IPS-18c (cell line): Measurements from ENCODE around the gene CCDC92.
"Not testable (repeated sequence)": the region's sequence is repeated elsewhere in the genome, so short reads cannot be mapped to it uniquely, and the experiment has no call there.

Source experiments
- H3K4me3 ChIP-seq: 2 replicates; pipeline ENCODE4 v1.7.0; 2013; ENCODE audit warnings: low read depth, mild to moderate bottlenecking, low read length, moderate library complexity; ENCODE audit not compliant: insufficient read depth
- H3K9me3 ChIP-seq: one replicate; pipeline ENCODE4 v1.6.1; 2013; ENCODE audit warnings: mild to moderate bottlenecking, low read length, moderate library complexity; ENCODE audit not compliant: control insufficient read depth, insufficient read depth

The CCDC92 gene

DNA sequence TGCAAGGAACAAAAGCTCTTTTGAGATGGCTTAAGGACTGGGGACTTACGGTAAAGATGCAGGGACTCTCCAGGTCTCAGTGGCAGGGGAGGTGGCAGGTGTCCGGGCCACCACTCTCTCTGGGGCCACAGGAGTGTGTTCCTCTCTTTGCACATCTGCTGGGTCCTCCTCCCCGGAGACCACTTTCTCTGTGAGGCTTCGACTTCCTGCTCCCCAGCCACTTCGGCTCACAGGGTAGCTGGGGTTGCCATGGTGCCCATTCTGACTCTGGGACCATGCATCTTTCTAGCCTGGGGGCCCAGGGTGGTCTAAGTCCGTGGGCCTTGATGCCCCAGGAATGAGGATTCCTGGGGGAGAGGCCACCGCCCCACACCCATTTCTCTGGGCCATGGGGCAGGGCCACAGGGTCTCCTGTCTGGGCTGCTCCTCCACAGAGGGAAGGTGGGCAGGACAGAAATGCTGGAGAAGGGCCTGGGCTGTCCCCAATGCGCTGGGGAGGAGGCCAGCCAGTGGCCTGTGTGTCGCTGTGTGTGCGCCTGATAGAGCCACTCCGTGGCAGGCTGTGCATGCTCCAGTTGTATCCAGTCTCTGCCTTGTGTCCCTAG lies 38.5 kb downstream of the CCDC92 start:
- Histone ChIP-seq H3K9me3 (peaks cover 7% of the 10 kb centered on the region), H3K4me3 (no peak overlapping the region)

DNA sequence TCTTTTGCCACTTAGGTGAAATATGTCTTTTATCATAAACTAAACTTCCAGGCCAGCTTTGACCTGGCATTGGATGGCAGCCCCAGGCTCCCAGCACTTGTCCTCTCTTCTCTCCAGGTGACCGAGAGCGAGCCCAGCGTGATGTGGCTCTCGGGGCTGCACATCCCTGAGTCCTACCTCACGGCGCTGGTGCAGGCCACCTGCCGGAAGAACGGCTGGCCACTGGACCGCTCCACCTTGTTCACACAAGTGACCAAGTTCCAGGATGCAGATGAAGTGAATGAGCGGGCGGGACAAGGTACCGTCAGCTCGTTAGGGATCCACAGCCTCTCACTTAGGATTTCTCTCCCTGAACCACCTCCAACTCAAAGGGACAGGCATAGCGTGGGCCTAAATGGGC lies 39.4 kb downstream of the CCDC92 start:
- Histone ChIP-seq H3K4me3 (no peak overlapping the region), H3K9me3 (peaks cover 8% of the 10 kb centered on the region)

DNA sequence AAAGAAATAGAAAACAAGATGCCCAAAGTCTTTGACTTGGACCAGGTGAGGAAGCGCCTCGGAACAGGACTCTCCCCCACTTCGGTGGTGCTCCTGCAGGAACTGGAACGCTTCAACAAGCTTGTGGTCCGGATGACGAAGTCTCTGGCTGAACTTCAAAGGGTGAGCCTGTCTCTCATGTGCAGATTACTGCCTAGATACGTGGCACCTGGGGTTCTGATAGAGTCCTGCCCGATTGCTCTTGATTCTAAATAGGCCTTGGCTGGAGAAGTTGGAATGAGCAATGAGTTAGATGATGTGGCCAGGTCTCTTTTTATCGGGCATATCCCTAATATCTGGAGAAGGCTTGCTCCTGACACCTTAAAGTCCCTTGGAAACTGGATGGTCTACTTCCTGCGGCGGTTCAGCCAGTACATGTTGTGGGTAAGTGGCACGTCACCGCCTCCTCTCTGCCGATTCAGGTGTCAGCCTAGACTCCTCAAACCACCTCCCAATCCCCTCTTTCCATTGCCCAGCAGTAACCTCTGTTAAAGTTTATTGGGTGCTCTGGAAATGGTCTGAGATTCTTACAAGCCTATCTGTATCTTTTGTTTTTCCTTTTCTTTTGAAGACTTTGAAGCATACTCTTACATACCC lies 40.8 kb downstream of the CCDC92 start:
- Histone ChIP-seq H3K4me3 (no peak overlapping the region), H3K9me3 (peaks cover 6% of the 10 kb centered on the region)

DNA sequence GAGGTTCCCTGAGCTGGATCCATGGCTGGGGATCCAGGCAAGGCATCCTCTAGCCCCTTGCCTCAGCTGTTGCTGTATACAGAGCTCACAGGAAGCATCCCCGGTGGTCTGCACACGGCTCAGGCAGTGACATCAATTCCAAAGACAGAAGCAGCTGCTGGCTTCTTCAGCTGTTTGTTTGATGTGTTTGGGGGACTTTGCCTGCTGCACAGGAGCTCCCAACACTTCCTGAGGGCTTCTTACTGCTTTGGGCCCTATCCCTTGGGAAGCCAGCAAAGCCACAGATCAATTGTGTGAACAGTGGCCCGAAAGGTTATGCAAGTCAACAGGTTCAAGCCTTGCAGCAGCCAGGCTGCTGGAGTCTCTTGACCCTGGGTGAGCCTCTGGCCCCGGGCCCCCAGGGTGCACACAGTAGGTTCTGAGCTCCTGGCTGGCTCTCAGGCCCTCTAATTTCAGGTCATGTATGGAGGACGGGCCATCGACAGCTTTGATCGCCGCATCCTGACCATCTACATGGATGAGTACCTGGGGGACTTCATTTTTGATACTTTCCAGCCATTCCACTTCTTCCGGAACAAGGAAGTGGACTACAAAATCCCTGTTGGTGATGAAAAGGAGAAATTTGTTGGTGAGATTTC lies 42.6 kb downstream of the CCDC92 start:
- Histone ChIP-seq H3K4me3 (no peak overlapping the region), H3K9me3 (peaks cover 6% of the 10 kb centered on the region)

DNA sequence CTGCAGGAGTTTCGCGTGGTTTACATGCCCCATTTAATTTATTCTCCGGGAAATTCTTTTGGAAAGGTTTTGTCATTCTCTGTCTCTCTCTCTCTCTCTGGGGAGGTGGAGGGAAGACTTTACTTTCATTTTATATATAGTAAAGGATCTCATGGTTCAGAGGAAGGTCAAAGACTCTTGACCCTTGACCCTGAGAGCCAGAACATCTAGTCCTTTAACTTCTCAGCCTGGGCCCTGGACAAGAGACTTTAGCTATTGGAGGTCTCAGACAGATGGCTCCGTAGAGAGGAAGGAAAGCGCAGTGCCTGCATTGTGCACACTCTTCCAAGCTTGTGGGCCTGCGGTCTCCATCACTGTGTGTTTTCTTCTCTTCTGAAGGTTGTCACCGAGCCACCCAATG lies 43.7 kb downstream of the CCDC92 start:
- peaks cover 6% of the 10 kb centered on the region for H3K9me3 ChIP-seq
- H3K4me3 ChIP-seq, result no peak overlapping the region

DNA sequence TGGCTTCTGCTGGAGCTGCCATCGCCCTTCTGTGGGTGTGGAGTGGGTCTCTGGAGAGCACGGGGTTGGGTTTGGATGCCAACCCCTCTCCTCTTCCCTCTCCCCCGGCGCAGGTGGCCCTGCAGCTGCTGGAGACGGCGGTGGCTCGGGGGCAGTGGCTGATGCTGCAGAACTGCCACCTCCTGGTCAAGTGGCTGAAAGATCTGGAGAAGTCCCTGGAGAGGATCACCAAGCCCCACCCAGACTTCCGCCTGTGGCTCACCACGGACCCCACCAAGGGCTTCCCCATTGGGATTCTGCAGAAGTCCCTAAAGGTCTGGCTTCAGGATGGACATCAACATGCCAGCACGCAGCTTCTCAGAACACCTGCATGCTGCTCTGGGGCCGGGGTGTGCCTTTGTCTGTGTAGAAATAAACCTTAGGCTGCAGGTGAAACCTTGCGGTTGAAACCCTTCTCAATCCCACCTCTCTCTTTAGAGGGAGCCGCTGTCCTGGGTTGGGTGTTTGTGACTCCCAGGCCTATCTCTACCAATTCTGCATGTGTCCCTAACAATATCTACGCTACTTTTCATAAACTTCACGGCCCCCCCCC lies 44.3 kb downstream of the CCDC92 start:
- Histone ChIP-seq H3K9me3 (peaks cover 6% of the 10 kb centered on the region), H3K4me3 (no peak overlapping the region)

DNA sequence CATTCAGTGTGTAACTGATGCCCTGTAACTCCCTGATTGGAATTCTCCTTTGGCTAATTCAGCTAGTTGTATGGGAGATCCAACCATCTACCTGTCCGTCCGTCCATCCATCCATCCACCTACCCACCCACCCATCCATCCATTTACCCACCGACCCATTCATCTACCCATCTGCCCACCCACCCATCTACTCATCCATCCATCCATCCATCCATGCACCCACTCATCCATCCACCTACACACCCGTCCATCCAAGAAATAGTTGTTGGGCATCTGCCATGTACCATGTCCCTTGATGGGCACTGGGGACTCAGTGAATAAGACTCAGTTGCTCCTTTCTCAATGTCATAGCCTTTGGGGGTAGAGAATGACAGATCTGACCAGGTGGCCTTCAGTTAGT lies 48.1 kb downstream of the CCDC92 start:
- H3K9me3 ChIP-seq, result peaks cover 4% of the 10 kb centered on the region
- no peak overlapping the region for H3K4me3 ChIP-seq

DNA sequence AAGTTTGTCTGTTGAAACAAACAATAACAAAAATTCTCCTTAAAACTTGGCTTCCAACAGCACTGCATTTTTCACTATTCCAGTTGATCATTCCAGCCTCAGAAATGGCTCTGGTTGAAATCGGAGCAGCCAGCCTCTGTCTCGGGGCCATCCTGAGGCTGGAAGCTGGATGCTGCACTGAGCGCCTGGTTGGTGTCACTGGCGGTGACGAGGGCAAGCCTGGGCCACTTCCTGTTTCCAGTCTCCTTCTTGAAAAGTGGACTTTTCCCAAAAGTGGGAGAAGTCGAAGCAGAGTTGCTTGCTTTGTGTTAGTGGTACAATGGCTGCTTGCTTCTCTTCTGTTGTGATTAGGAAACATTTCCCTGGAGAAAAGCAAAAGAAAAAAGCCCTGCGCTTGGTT lies 48.7 kb downstream of the CCDC92 start:
- Histone ChIP-seq H3K4me3 (no peak overlapping the region), H3K9me3 (no peaks in the 10 kb centered on the region)

DNA sequence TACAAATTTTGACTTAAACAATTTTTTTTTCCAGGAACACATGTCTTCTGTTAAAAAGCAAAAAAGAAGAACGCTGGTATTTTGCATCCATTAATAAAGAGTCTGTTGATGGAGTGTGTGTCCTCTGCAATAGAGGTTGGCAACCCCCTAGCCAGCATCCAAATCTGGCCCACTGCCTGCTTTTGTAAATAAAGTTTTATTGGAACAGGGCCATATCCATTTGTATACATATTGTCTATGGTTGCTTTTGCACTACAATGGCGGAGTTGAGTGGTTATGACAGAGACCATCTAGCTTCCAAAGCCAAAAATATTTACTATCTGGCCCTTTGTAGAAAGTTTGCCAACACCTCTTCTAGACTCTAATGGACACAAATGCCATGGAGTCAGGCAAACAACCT lies 49.6 kb downstream of the CCDC92 start:
- no peak overlapping the region for H3K4me3 ChIP-seq
- no peaks in the 10 kb centered on the region for H3K9me3 ChIP-seq

DNA sequence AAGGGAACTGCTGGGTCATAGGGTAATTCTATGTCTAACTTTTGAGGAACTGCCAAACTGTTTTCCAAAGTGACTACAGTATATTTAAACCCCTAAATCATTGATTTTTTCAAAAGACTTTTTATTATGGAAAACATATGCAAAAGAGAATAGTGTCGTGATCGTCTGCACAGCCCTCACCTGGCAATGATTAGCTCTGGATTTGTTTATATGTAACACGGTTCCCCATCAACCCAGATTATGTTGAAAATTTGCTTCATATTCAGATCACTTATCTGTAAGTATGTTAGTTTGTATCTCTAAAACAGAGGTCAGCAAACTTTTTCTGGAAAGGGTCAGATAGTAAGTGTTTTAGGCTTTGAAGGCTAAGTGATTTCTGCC lies 52.7 kb downstream of the CCDC92 start:
- H3K4me3 ChIP-seq, result no peak overlapping the region
- H3K9me3 ChIP-seq, result peaks cover 2% of the 10 kb centered on the region

DNA sequence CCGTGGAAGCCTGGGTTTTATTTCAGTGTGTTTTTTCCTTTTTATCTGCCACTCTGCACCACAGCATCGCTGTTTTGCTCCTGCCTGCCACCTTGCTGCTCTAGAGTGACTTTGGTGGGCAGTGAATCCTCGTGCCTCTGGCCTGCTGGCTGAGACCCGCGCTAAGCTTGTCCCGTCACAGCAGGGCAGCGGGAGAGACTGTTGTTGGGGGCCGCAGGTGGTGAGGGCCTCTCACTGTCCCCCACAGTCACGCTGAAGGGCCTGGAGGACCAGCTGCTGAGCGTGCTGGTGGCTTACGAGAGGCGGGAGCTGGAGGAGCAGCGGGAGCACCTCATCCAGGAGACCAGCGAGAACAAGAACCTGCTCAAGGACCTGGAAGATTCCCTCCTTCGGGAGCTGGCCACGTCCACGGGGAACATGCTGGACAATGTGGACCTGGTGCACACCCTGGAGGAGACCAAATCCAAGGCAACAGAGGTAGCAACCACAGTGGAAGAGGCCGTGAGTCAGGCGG lies 55.2 kb downstream of the CCDC92 start:
- Histone ChIP-seq H3K9me3 (peaks cover 2% of the 10 kb centered on the region), H3K4me3 (no peak overlapping the region)

DNA sequence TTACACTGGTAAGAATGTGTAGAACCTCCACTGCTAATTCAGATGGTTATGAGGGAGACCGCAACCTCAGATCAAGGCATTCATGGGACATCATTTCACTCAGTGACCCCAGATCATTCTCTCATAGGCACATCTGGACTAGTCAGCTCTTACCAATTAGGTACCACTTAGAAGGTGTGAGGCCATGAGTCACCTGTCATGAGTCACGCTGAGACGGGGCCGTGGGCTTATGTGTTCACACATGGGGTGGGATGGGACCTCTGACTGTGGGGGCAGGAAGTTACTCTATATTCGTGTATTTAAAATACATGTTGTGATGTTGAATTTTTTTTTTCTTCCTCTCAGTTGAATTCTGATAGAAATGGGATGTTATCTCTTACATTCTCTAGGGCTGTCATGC lies 55.9 kb downstream of the CCDC92 start:
- Histone ChIP-seq H3K4me3 (no peak overlapping the region), H3K9me3 (peaks cover 2% of the 10 kb centered on the region)

DNA sequence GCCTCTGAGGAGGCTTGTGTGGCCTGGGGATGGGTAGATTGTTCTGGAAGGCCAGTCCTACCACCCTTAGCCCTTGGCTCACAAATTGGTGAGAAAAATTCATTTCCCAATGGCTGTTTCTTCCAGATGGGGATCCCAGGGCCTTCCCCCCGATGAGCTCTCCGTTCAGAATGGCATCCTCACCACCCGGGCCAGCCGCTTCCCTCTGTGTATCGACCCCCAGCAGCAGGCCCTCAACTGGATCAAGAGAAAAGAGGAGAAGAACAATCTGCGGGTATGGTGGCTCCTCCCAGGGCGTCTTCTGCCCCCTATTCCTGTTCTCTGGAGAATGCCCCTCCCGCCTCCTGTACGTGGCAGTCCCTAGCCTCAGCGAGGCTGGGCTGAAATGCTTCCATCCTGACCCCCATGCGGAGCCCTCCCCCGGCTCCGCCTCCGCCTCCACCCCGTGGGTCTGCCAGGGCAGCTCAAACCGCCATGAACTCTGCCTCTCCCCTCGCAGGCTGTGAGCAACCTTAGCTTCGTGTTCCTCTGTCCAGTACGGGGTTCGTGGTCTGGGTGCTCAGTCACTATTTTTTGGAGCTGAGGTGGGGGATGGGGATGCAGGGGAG lies 57.8 kb downstream of the CCDC92 start:
- peaks cover 2% of the 10 kb centered on the region for H3K9me3 ChIP-seq
- H3K4me3 ChIP-seq, result no peak overlapping the region

DNA sequence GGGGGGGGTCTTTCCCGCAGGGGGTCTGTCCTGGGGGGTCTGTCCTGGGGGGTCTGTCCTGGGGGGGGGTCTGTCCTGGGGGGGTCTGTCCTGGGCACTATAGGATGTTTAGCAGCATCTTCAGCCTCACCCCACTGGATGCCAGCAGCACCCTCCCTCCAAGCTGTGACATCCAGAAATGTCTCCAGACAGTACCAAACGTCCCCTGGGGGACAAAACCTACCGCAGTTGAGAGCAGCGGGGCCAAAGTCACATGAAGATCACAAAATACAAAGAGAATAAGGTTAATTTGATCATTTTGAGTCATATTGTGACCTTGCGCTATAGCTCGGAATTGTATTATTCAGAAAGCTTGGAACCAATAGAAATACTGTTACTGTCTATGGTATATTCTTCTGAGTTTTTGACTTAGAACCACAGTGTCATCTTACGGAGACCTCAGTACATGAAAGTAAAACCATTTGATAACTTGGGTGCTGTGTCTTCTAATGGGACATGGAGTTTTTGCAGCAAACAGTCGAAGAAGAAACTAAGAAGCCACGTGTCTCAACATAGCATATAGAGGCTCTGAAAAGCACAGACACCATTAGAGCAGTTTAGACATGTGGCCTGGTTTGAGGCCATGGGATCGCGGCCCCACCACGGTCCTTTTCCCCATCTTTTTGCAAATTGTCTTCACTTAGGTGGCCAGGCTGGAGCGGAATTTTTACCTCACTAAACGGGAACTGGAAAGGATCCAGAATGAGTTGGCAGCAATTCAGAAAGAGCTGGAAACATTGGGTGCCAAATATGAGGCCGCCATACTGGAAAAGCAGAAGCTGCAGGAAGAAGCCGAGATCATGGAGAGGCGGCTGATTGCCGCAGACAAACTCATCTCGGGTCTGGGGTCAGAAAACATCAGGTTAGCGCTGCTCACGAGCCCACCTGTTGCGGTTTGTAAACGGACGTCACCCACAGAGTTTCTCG lies 59.9 kb downstream of the CCDC92 start:
- H3K4me3 ChIP-seq, result no peak overlapping the region
- H3K9me3 ChIP-seq, result peaks cover 2% of the 10 kb centered on the region

DNA sequence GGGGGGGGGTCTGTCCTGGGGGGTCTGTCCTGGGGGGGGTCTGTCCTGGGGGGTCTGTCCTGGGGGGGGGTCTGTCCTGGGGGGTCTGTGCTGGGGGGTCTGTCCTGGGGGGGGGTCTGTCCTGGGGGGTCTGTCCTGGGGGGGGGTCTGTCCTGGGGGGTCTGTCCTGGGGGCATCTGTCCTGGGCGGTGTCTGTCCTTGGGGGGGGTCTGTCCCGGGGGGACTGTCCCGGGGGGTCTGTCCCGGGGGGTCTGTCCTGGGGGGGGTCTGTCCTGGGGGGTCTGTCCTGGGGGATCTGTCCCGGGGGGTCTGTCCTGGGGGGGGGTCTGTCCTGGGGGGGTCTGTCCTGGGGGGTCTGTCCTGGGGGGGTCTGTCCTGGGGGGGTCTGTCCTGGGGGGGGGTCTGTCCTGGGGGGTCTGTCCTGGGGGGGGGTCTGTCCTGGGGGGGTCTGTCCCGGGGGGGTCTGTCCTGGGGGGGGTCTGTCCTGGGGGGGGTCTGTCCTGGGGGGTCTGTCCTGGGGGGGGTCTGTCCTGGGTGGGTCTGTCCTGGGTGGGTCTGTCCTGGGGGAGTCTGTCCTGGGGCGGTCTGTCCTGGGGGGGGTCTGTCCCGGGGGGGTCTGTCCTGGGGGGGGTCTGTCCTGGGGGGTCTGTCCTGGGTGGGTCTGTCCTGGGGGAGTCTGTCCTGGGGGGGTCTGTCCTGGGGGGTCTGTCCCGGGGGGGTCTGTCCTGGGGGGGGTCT lies 60.8 kb downstream of the CCDC92 start:
- not testable (repeated sequence) for H3K4me3 ChIP-seq, H3K9me3 ChIP-seq

DNA sequence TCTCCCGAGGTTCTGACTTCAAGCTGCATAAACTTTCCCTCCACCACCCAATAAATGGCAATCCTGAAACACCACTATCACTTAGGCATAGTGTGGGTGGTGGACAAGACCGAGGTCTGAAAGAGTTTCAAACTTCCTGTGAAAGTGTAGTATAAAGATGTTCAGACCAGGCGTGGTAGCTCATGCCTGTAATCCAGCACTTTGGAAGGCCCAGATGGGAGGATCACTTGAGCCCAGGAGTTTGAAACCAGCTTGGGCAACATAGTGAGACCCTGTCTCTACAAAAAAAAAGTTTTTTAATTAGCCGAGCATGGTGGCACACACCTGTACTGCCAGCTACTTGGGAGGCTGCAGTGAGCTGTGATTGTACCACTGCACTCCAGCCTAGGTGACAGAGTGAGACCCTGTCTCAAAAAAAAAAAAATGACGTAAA lies 61.9 kb downstream of the CCDC92 start:
- H3K4me3 ChIP-seq, result no peak overlapping the region
- no peaks in the 10 kb centered on the region for H3K9me3 ChIP-seq
